Transverse colon (tissue), 4 donors: Measurements from ENCODE around the gene LRRN4CL. TPM values are rescaled to one million over a fixed set of nuclear protein-coding genes. Genes with fewer than 3 reads are reported as not detected.
"Not testable (repeated sequence)": the region's sequence is repeated elsewhere in the genome, so short reads cannot be mapped to it uniquely, and the experiment has no call there.

ENCODE experiments used
- DNase-seq: peaks from one replicate; pipeline ENCODE4 v3.0.0-alpha.2; 2019
- H3K27ac ChIP-seq, 4 donors: fragments of 200-600 bp; sonication (generic); 2 replicates each; pipeline ENCODE4 v1.5.1; 2016 to 2018; ENCODE audit warnings: inconsistent platforms in 4 of 4
- H3K27me3 ChIP-seq: fragments of 200-600 bp; sonication (generic); 2 replicates; pipeline ENCODE4 v1.5.1; 2017; ENCODE audit warnings: inconsistent platforms
- H3K36me3 ChIP-seq, 4 donors: fragments of 200-600 bp; sonication (generic); 2 replicates each; pipeline ENCODE4 v1.5.1; 2017 to 2019; ENCODE audit warnings: inconsistent platforms in 4 of 4
- H3K4me1 ChIP-seq, 4 donors: fragments of 200-600 bp; sonication (generic); 2 replicates each; pipeline ENCODE4 v1.5.1; 2017 to 2020; ENCODE audit warnings: inconsistent platforms in 4 of 4
- H3K4me3 ChIP-seq, 4 donors: fragments of 200-600 bp; sonication (generic); 1 replicate in 1 of 4; 2 replicates in 3 of 4; pipeline versions ENCODE4 v1.5.1 to v1.6.1; 2017 to 2019; ENCODE audit warnings: inconsistent platforms in 4 of 4
- H3K9me3 ChIP-seq, 2 donors: fragments of 200-600 bp; sonication (generic); 2 replicates each; pipeline ENCODE4 v1.5.1; 2017 to 2019; ENCODE audit warnings: inconsistent platforms in 2 of 2
- EP300 ChIP-seq: sonication (generic); formaldehyde crosslinking; IDR thresholded peaks from one replicate; pipeline ENCODE4 v1.6.1; 2017; ENCODE audit warnings: antibody characterized with exemption, low read depth
- POLR2A ChIP-seq: fragments of 450-650 bp; IDR thresholded peaks from one replicate; pipeline ENCODE4 v1.6.1; 2016; ENCODE audit warnings: antibody characterized with exemption, mild to moderate bottlenecking, moderate library complexity
- POLR2AphosphoS5 ChIP-seq, 3 donors: sonication (generic); formaldehyde crosslinking; IDR thresholded peaks; one replicate each; pipeline ENCODE4 v1.6.1; 2016; ENCODE audit warnings: antibody characterized with exemption in 3 of 3
- WGBS, 2 donors: methylation state at CpG; one replicate each; pipeline ENCODE4 v1.1.5; 2018; ENCODE audit warnings: low coverage in 1 of 2; 5-methylcytosine and 5-hydroxymethylcytosine counted together
- in situ Hi-C, 4 donors: fragments of 200-750 bp; cut with MboI; loops; one replicate each; pipeline versions ENCODE4 v1.15.0 to v1.15.1; 2017; ENCODE audit warnings: low sequenced_read_pairs in 3 of 4, low pct_ligation_motif_present in 1 of 4, low pct_unique_long_range_greater_than_20kb in 1 of 4
- intact Hi-C: fragments of 100-400 bp; cut with DNase I; formaldehyde crosslinking; loops from one replicate; pipeline ENCODE4 v1.15.1; 2023; ENCODE audit warnings: low total_unique reads
- total RNA-seq, 4 donors: library from RNA; depleted of rRNA; stranded (reverse); fragments of >200 nt; gene quantifications; one replicate each; pipeline ENCODE4 v1.1.0, GENCODE V29; 2016
- TF ChIP-seq, protein P1 (sequence below), 5 experiments: fragments of 200-600 bp in 3 of 5; fragments of 450-650 bp in 2 of 5; sonication (generic) in 3 of 5; IDR thresholded peaks; 1 replicate in 2 of 5; 2 replicates in 3 of 5; pipeline ENCODE4 v1.5.1; 2016 to 2017; ENCODE audit warnings: antibody characterized with exemption in 5 of 5, inconsistent platforms in 3 of 5, mild to moderate bottlenecking in 2 of 5, moderate library complexity in 1 of 5

The LRRN4CL gene
- 10 to 100 TPM in 1 of 4 donors, 1 to 10 TPM in 3; 8.2 to 24.7 (median 9.0) TPM for total RNA-seq

DNA sequence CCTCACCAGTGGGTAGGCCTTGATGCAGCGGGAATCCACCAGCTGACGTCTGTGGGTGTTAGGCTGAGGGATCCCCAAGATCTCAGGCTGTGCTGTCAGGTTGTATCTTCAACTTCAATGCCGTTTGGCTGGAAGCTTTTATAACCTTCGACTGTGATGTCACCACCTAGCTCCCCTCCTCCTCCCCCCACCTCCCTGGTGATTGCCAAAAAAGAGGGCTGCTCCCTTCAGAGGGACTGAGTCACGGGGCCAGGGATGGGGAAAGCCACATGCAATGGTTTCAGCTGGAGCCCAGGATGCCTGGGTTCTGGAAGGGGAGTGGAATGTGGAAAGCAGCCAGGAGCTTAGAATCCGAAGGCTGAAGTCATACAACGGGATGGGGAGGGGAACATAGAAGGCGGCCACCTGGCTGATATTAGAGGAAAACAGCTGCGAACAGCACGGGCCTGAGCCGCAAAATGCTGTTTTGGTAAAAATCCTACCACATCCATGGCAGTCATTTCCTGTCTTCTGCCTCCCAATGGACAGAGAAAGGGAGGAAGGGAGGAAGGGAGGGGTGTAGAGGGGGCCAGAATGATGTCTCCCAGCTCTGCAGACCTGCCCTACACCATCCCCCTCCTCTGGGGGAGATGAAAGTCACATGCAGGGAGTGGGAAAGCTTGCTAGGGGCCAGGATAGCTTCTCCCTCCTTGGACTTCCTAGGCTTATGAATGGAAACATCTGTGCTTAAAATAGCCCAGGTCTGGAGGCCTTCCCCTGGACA is at the start of gene LRRN4CL:
LRRN4CL (minus strand) TSS at position 110 of the 763 bp plus-strand sequence. CDS start 1,022 bp downstream, outside the sequence.
- H3K9me3 ChIP-seq = no peaks in the 10 kb centered on the region
- peak; percentile 67 for DNase-seq
- WGBS, 2 donors = 27 to 50% methylated on average over 2 to 11 of the region's 11 CpGs
- intact Hi-C loops (loop anchor here (10.0 kb wide), 1 partner anchor 295 kb away; no protein-coding TSS in a partner anchor), in situ Hi-C loops (loop anchor here in 3 of 4 donors (10.0 to 25.0 kb wide), 4 partner anchors 95 to 302 kb away; partner anchors contain the start of genes SCGB1A1 (in 1 of the 3) and TUT1 (in 1 of the 3))
- H3K27me3 ChIP-seq = peaks cover 20% of the 10 kb centered on the region
- H3K27ac ChIP-seq = peak within 1 kb of the TSS; percentile 41 to 85 (median 74)
- H3K4me3 ChIP-seq = peak within 1 kb of the TSS in 3 of 4 donors; percentile 5 to 33 (median 12)
- TF ChIP-seq, protein P1, sequence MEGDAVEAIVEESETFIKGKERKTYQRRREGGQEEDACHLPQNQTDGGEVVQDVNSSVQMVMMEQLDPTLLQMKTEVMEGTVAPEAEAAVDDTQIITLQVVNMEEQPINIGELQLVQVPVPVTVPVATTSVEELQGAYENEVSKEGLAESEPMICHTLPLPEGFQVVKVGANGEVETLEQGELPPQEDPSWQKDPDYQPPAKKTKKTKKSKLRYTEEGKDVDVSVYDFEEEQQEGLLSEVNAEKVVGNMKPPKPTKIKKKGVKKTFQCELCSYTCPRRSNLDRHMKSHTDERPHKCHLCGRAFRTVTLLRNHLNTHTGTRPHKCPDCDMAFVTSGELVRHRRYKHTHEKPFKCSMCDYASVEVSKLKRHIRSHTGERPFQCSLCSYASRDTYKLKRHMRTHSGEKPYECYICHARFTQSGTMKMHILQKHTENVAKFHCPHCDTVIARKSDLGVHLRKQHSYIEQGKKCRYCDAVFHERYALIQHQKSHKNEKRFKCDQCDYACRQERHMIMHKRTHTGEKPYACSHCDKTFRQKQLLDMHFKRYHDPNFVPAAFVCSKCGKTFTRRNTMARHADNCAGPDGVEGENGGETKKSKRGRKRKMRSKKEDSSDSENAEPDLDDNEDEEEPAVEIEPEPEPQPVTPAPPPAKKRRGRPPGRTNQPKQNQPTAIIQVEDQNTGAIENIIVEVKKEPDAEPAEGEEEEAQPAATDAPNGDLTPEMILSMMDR (IDR thresholded peaks at IDR 0.05) = no peak
- no peak for TF ChIP-seq EP300
- peak; percentile 27 to 62 (median 38) for TF ChIP-seq POLR2AphosphoS5 (IDR thresholded peaks at IDR 0.05)
- TF ChIP-seq POLR2A = peak; percentile 29
- H3K36me3 ChIP-seq = peaks cover 0 to 23% (median 9%) of the 10 kb centered on the region in 4 donors
- H3K4me1 ChIP-seq = peaks cover 0 to 12% (median 4%) of the 10 kb centered on the region in 4 donors

DNA sequence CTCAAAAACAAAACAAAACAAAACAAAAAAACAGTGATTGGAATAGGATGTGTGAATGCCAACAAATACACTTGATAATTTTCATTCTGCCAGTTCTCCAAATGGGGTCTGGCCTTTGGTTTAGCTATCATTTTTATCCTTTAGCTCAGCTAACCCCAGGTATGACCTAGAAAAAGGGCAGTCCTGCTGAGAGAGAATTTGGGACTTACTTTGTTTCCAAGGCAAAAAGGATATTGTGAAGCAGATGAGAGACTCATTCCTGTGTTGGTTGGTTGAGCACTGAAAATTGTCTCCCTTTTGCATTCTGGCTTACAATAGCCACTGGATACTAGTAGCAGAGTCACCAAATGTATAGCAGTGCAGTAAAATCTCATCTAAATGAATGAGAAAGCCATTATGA is 47.9 kb upstream of the LRRN4CL start:
- H3K36me3 ChIP-seq = peaks cover 0 to 63% (median 18%) of the 10 kb centered on the region in 4 donors
- TF ChIP-seq EP300 (no peak), POLR2AphosphoS5 (IDR thresholded peaks at IDR 0.05) (no peak)
- intact Hi-C loops = no loop called here

DNA sequence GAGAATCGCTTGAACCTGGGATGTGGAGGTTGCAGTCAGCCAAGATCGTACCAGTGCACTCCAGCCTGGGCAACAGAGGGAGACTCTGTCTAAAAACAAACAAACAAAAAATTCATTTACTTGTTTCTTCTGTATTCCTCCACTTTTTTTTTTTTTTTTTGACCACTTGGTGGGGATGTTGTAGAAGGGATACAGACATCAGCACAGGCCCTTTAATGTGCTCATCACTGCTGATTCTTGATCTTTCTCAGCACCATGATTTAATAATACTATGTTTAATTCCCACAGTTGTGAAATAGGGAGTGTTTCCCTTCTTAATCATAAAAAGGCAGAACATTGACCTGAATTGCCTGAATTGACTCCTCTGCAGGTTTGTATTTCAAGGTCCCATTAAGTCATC is 43.5 kb upstream of the LRRN4CL start:
- 62 to 73% methylated on average over 2 of the region's 2 CpGs for WGBS, 2 donors
- no peak overlapping the region for H3K27ac ChIP-seq
- TF ChIP-seq, protein P1 (IDR thresholded peaks at IDR 0.05) = peak in 2 of 5 experiments; percentile 5 to 8
- TF ChIP-seq EP300 (no peak), POLR2A (no peak), POLR2AphosphoS5 (IDR thresholded peaks at IDR 0.05) (no peak)
- no peak for DNase-seq
- intact Hi-C loops (no loop called here), in situ Hi-C loops (no loop called here)
- H3K4me1 ChIP-seq = peaks cover 17 to 36% (median 23%) of the 10 kb centered on the region in 4 donors
- no peaks in the 10 kb centered on the region for H3K9me3 ChIP-seq
- H3K36me3 ChIP-seq = peaks cover 0 to 44% (median 11%) of the 10 kb centered on the region in 4 donors
- no peaks in the 10 kb centered on the region for H3K27me3 ChIP-seq
- H3K4me3 ChIP-seq = no peak overlapping the region

More for the DNA sequence above, 47.9 kb upstream of the LRRN4CL start:
- Histone ChIP-seq H3K4me1 (peaks cover 0 to 7% (median 0%) of the 10 kb centered on the region in 4 donors), H3K27ac (no peak overlapping the region), H3K9me3 (no peaks in the 10 kb centered on the region), H3K4me3 (no peak overlapping the region), H3K27me3 (no peaks in the 10 kb centered on the region)
- DNase-seq = no peak
- in situ Hi-C loops = no loop called here

DNA sequence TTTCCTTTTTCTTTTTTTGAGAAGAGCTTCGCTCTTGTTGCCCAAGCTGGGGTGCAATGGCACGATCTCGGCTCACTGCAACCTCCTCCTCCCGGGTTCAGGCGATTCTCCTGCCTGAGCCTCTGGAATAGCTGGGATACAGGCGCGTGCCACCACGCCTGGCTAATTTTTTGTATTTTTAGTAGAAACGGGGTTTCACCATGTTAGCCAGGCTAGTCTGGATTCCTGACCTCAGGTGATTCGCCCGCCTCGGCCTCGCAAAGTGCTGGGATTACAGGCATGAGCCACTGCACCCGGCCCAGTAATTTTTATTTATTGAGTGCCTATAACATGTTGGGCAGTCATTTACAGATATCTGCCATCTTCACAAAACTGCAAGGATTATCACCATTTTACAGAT is 40.7 kb upstream of the LRRN4CL start:
- in situ Hi-C loops, DNase-seq, H3K27me3 ChIP-seq, H3K9me3 ChIP-seq, intact Hi-C loops: not testable (repeated sequence)
- Histone ChIP-seq H3K4me3 (peak overlapping the region in 1 of 4 donors; percentile 73), H3K36me3 (peaks cover 0 to 17% (median 5%) of the 10 kb centered on the region in 4 donors), H3K27ac (peak overlapping the region; percentile 97 to 99 (median 98)), H3K4me1 (peaks cover 17 to 46% (median 26%) of the 10 kb centered on the region in 4 donors)
- 80 to 89% methylated on average over 3 to 14 of the region's 14 CpGs for WGBS, 2 donors
